SH-SY5Y (cell line): ENCODE data around the gene GALNTL6.

Experiments
- GATA2 ChIP-seq: IDR thresholded peaks from 2 replicates; pipeline ENCODE4 v1.6.1; 2011; ENCODE audit warnings: mild to moderate bottlenecking, low read depth, low read length
- GATA3 ChIP-seq: IDR thresholded peaks from 2 replicates; pipeline ENCODE4 v1.6.1; 2011; ENCODE audit warnings: low read depth, mild to moderate bottlenecking, low read length, moderate library complexity

DNA sequence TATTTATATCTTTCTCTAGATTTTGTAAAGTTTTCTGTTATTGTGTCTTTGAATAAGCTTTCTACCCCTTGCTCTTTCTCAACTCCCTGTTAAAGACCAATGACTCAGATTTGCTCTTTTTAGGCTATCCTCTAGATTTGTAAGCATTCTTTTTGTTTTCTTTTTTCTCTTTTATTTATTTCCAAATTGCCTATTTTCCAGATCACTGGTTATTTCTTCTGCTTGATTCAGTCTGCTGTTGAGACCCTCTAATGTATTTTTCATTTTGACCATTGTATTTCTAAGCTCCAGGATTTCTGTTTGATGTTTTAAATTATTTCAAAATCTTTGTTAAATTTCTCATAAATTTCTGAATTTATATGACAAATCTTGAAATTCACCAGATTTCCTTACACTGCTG, 892.8 kb downstream of the GALNTL6 start:
- TF ChIP-seq GATA2 (no peak), GATA3 (no peak)
